H1 (cell line): ENCODE data around the gene VAPA. TPM values are rescaled to one million over a fixed set of nuclear protein-coding genes. Genes with fewer than 3 reads are reported as not detected.

Source experiments
- FOSL1 ChIP-seq: IDR thresholded peaks from 2 replicates; pipeline ENCODE4 v1.6.1; 2011; ENCODE audit warnings: mild to moderate bottlenecking, low read depth, low read length, moderate library complexity; ENCODE audit not compliant: insufficient read depth
- KDM1A ChIP-seq: fragments of 200-600, 300-600 bp; sonication (generic); IDR thresholded peaks from 2 replicates; pipeline ENCODE4 v1.7.1; 2016; ENCODE audit warnings: mild to moderate bottlenecking, low read length, borderline replicate concordance
- NRF1 ChIP-seq: IDR thresholded peaks from 2 replicates; pipeline ENCODE4 v1.6.1; 2011; ENCODE audit warnings: mild to moderate bottlenecking, low read depth, low read length, improper control_type of control experiment
- SP2 ChIP-seq: IDR thresholded peaks from 2 replicates; pipeline ENCODE4 v1.6.1; 2012; ENCODE audit warnings: mild to moderate bottlenecking, low read length, inconsistent platforms
- ZNF274 ChIP-seq: IDR thresholded peaks from 2 replicates; pipeline ENCODE4 v1.7.0; 2012; ENCODE audit warnings: low read length, borderline replicate concordance; ENCODE audit errors: extremely low read depth
- polyA plus RNA-seq, 7 experiments: library from polyadenylated mRNA; depleted of rRNA in 3 of 7; stranded (reverse) in 5 of 7; unstranded in 2 of 7; fragments of >200 nt in 5 of 7; fragments of 200-250 nt in 2 of 7; gene quantifications; 1 replicate in 5 of 7; 2 replicates in 1 of 7; 4 replicates in 1 of 7; pipeline versions ENCODE4 v1.2.1 to v1.2.3, GENCODE V29; 2011 to 2013; ENCODE audit warnings: missing spikeins in 2 of 7, mixed read lengths in 2 of 7
- total RNA-seq: library from RNA; stranded (reverse); fragmentation: NEBNext Ultra II Directional; extraction: Animal tissue kit (Norgen Biotek cat#: 25700); gene quantifications from 2 replicates; pipeline ENCODE4 v1.2.1, GENCODE V29; 2021

Gene VAPA
- total and polyA plus RNA-seq, 2 of the 8 experiments (the other 6 are each of a cell fraction or from before 2014, with no cell fraction given) = 79.7 to 130 TPM

DNA sequence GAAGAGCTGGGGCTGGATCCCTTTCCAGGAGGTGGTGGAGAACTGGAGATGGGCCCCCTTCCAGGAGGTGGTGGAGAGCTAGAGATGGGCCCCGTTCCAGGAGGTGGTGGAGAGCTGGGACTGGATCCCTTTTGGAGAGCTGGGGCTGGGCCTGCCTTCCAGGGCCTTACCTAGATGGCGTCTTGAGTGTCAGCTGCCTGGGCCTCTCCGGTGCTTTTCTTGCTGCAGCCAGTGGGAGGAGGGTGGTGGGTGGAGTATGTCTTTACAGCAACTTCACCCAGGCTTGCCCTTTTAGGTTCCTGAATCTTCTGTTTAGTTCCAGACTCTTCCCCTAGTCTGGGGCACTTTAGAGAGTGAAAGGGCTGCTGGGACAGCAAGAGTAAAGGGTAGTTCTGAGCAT, 47.2 kb upstream of the VAPA start (continued):
- TF ChIP-seq FOSL1 (no peak), SP2 (no peak), KDM1A (no peak), NRF1 (no peak), ZNF274 (no peak)
- TF ChIP-seq, all 59 proteins: peak for 0
